Erythroblast (primary cell): ENCODE measurements around the gene GH2.

Experiments
- GATA1 ChIP-seq: IDR thresholded peaks from 2 replicates; pipeline ENCODE4 v1.6.1; 2011; ENCODE audit warnings: low read depth, mild to moderate bottlenecking, control low read depth, low read length, moderate library complexity
- POLR2A ChIP-seq: IDR thresholded peaks from 2 replicates; pipeline ENCODE4 v1.6.1; 2011; ENCODE audit warnings: mild to moderate bottlenecking, low read length

DNA sequence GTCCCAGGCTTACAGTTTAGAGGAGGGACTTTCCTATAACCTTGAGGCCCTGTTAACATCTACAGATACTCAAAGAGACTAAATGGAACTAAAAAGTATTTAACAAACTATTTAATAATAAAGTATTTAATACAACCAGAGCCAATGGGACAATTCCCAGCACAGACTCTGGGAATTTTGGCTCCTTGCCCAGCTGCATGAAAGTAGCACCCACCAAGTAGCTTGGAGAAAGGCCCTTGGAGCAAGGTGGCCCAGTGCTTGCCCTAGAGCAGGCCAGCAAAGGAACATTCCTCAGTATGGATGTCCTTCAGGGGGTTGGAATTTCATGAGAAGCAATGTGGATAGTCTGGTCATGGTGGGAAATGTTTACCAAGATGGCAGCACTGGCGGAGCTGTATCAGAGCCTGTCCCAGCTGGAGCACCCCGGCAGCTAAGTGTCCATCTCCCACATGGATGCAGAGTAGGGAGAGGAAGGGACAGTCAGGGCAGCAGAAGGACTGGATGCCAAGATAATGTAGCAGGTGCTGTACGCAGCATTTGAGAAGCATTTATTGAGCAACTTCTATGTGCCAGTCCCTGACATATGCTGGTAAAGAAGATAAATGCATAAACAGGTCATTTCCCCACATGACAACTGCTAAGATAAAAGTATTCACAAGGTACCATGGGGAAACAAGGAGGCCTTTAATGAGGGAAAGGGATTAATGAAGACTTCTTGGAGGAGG lies 34.1 kb downstream of the GH2 start:
- TF ChIP-seq POLR2A: no peak
- no peak for TF ChIP-seq GATA1
